ENCODE measurements around the gene KCTD18.

The KCTD18 gene

GRCh38 chr2:200523158-200523557 lies 13.3 kb upstream of the KCTD18 start:
- Histone ChIP-seq H3K27ac (no peak overlapping the region), H3K4me3 (no peak overlapping the region), H3K9me3 (no peaks in the 10 kb centered on the region), H3K36me3 (no peaks in the 10 kb centered on the region), H3K4me1 (peaks cover 0 to 10% (median 7%) of the 10 kb centered on the region in 4 donors), H3K27me3 (no peaks in the 10 kb centered on the region)
- intact Hi-C loops (cut with DNase I; ENCODE audit: low total_unique reads), result no loop called here
- TF ChIP-seq CTCF (IDR thresholded peaks at IDR 0.05), result no peak
- no peak for DNase-seq

- intact Hi-C loops (cut with DNase I; ENCODE audit: low total_unique reads), result no loop called here
Measured at GRCh38 chr2:200515155-200515554, 5.3 kb upstream of the KCTD18 start.

GRCh38 chr2:200509235-200509611 lies 645 bp downstream of the KCTD18 start:
- Histone ChIP-seq H3K27ac (peak overlapping the region; percentile 89 to 93), H3K36me3 (peaks cover 4 to 9% (median 6%) of the 10 kb centered on the region in 3 donors), H3K27me3 (no peaks in the 10 kb centered on the region), H3K9me3 (no peaks in the 10 kb centered on the region), H3K4me3 (peak overlapping the region; percentile 81 to 99), H3K4me1 (peaks cover 0 to 13% (median 7%) of the 10 kb centered on the region in 4 donors)
- no peak for TF ChIP-seq CTCF (IDR thresholded peaks at IDR 0.05)
- DNase-seq, result no peak
- intact Hi-C loops (cut with DNase I; ENCODE audit: low total_unique reads), result no loop called here

More at GRCh38 chr2:200515155-200515554, 5.3 kb upstream of the KCTD18 start:
- H3K36me3 ChIP-seq, result no peaks in the 10 kb centered on the region
- no peak overlapping the region for H3K27ac ChIP-seq
- no peak for TF ChIP-seq CTCF (IDR thresholded peaks at IDR 0.05)
- no peaks in the 10 kb centered on the region for H3K27me3 ChIP-seq
- no peak for DNase-seq
- H3K4me1 ChIP-seq, result peaks cover 0 to 6% (median 2%) of the 10 kb centered on the region in 4 donors
- H3K4me3 ChIP-seq, result no peak overlapping the region
- H3K9me3 ChIP-seq, result no peaks in the 10 kb centered on the region

- intact Hi-C loops (cut with DNase I; ENCODE audit: low total_unique reads), result no loop called here
Measured at GRCh38 chr2:200507179-200507578, 2.7 kb downstream of the KCTD18 start.

GRCh38 chr2:200506679-200507078 lies 3.2 kb downstream of the KCTD18 start:
- no peak for TF ChIP-seq CTCF (IDR thresholded peaks at IDR 0.05)
- DNase-seq, result no peak
- Histone ChIP-seq H3K27ac (no peak overlapping the region), H3K27me3 (no peaks in the 10 kb centered on the region), H3K4me3 (no peak overlapping the region), H3K9me3 (no peaks in the 10 kb centered on the region), H3K36me3 (peaks cover 4 to 19% (median 18%) of the 10 kb centered on the region in 3 donors), H3K4me1 (peaks cover 0 to 13% (median 7%) of the 10 kb centered on the region in 4 donors)
- intact Hi-C loops (cut with DNase I; ENCODE audit: low total_unique reads), result no loop called here

More at GRCh38 chr2:200507179-200507578, 2.7 kb downstream of the KCTD18 start:
- Histone ChIP-seq H3K36me3 (peaks cover 4 to 19% (median 18%) of the 10 kb centered on the region in 3 donors), H3K27ac (no peak overlapping the region), H3K27me3 (no peaks in the 10 kb centered on the region), H3K4me3 (no peak overlapping the region), H3K4me1 (peaks cover 0 to 13% (median 7%) of the 10 kb centered on the region in 4 donors), H3K9me3 (no peaks in the 10 kb centered on the region)
- TF ChIP-seq CTCF (IDR thresholded peaks at IDR 0.05), result no peak
- DNase-seq, result no peak

GRCh38 chr2:200502196-200502595 lies 7.7 kb downstream of the KCTD18 start:
- no peak for DNase-seq
- Histone ChIP-seq H3K36me3 (peaks cover 21 to 35% (median 28%) of the 10 kb centered on the region in 3 donors), H3K27ac (no peak overlapping the region), H3K27me3 (no peaks in the 10 kb centered on the region), H3K4me3 (no peak overlapping the region), H3K9me3 (no peaks in the 10 kb centered on the region), H3K4me1 (no peaks in the 10 kb centered on the region)
- TF ChIP-seq CTCF (IDR thresholded peaks at IDR 0.05), result no peak
- intact Hi-C loops (cut with DNase I; ENCODE audit: low total_unique reads), result no loop called here
